H1 (cell line): ENCODE measurements around the gene SYNGR3. TPM values are rescaled to one million over a fixed set of nuclear protein-coding genes. Genes with fewer than 3 reads are reported as not detected.
A peak's percentile ranks its signal among the peaks of the same experiment; 100 is the strongest.

Source experiments
- ATF3 ChIP-seq: IDR thresholded peaks from 2 replicates; pipeline ENCODE4 v1.6.1; 2011; ENCODE audit warnings: low read depth, mild to moderate bottlenecking, low read length; ENCODE audit not compliant: insufficient read depth
- CHD1 ChIP-seq: IDR thresholded peaks from 2 replicates; pipeline ENCODE4 v1.6.1; 2012; ENCODE audit warnings: low read depth, low read length, improper control_type of control experiment
- POLR2AphosphoS5 ChIP-seq: IDR thresholded peaks from 2 replicates; pipeline ENCODE4 v1.6.1; 2011; ENCODE audit warnings: low read depth, low read length
- USF2 ChIP-seq: IDR thresholded peaks from 2 replicates; pipeline ENCODE4 v1.6.1; 2011; ENCODE audit warnings: low read length, improper control_type of control experiment
- polyA plus RNA-seq, 7 experiments: library from polyadenylated mRNA; depleted of rRNA in 3 of 7; stranded (reverse) in 5 of 7; unstranded in 2 of 7; fragments of >200 nt in 5 of 7; fragments of 200-250 nt in 2 of 7; gene quantifications; 1 replicate in 5 of 7; 2 replicates in 1 of 7; 4 replicates in 1 of 7; pipeline versions ENCODE4 v1.2.1 to v1.2.3, GENCODE V29; 2011 to 2013; ENCODE audit warnings: missing spikeins in 2 of 7, mixed read lengths in 2 of 7
- total RNA-seq: library from RNA; stranded (reverse); fragmentation: NEBNext Ultra II Directional; extraction: Animal tissue kit (Norgen Biotek cat#: 25700); gene quantifications from 2 replicates; pipeline ENCODE4 v1.2.1, GENCODE V29; 2021

Gene SYNGR3
- total and polyA plus RNA-seq, 2 of the 8 experiments (the other 6 are each of a cell fraction or from before 2014, with no cell fraction given): 36.2 to 49.9 TPM

- TF ChIP-seq CHD1: peak; percentile 59; the same call in 1 of the 2 replicates
- TF ChIP-seq USF2: no peak
- peak; percentile 73; the same call in 1 of the 2 replicates for TF ChIP-seq ATF3
- peak; percentile 100 for TF ChIP-seq POLR2AphosphoS5
- TF ChIP-seq, all 59 proteins: peak for 26
Measured at GRCh38 chr16:1964506-1965395, 25.0 kb upstream of the SYNGR3 start, which contains the start of gene RPS2 (continued).
